ENCODE measurements around the gene LRRC2. TPM values are rescaled to one million over a fixed set of nuclear protein-coding genes. Genes with fewer than 3 reads are reported as not detected.

Gene LRRC2
- total RNA-seq, 2 donors from 2014 or later: under 0.01 to 0.42 TPM

- TF ChIP-seq, protein P1, sequence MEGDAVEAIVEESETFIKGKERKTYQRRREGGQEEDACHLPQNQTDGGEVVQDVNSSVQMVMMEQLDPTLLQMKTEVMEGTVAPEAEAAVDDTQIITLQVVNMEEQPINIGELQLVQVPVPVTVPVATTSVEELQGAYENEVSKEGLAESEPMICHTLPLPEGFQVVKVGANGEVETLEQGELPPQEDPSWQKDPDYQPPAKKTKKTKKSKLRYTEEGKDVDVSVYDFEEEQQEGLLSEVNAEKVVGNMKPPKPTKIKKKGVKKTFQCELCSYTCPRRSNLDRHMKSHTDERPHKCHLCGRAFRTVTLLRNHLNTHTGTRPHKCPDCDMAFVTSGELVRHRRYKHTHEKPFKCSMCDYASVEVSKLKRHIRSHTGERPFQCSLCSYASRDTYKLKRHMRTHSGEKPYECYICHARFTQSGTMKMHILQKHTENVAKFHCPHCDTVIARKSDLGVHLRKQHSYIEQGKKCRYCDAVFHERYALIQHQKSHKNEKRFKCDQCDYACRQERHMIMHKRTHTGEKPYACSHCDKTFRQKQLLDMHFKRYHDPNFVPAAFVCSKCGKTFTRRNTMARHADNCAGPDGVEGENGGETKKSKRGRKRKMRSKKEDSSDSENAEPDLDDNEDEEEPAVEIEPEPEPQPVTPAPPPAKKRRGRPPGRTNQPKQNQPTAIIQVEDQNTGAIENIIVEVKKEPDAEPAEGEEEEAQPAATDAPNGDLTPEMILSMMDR (IDR thresholded peaks at IDR 0.05): no peak
- H3K9me3 ChIP-seq: peaks cover 5% of the 10 kb centered on the region
These were observed 89.0 kb downstream of the LRRC2 start for GRCh38 chr3:46477145-46477544.

GRCh38 chr3:46472736-46473135, 93.4 kb downstream of the LRRC2 start:
- Histone ChIP-seq H3K9me3 (peaks cover 5% of the 10 kb centered on the region), H3K27ac (no peak overlapping the region), H3K27me3 (replicated peaks; ENCODE audit: insufficient read depth) (no peaks in the 10 kb centered on the region), H3K4me1 (ENCODE audit: control insufficient read depth in 1 of 2, low read depth in 2 of 2) (no peaks in the 10 kb centered on the region), H3K4me3 (no peak overlapping the region), H3K36me3 (no peaks in the 10 kb centered on the region)
- DNase-seq (ENCODE audit: low spot score) (no peak), ATAC-seq (ENCODE audit: insufficient number of reproducible peaks, low FRiP score, low read depth) (no peak)
- TF ChIP-seq, protein P1 (IDR thresholded peaks at IDR 0.05): no peak

More at GRCh38 chr3:46477145-46477544, 89.0 kb downstream of the LRRC2 start:
- Histone ChIP-seq H3K4me3 (no peak overlapping the region), H3K36me3 (no peaks in the 10 kb centered on the region), H3K4me1 (ENCODE audit: control insufficient read depth in 1 of 2, low read depth in 2 of 2) (no peaks in the 10 kb centered on the region), H3K27me3 (replicated peaks; ENCODE audit: insufficient read depth) (no peaks in the 10 kb centered on the region), H3K27ac (no peak overlapping the region)
- ATAC-seq (ENCODE audit: insufficient number of reproducible peaks, low FRiP score, low read depth): no peak
- no peak for DNase-seq (ENCODE audit: low spot score)

GRCh38 chr3:46471371-46471914, 94.7 kb downstream of the LRRC2 start:
- DNase-seq (ENCODE audit: low spot score): no peak
- Histone ChIP-seq H3K4me1 (ENCODE audit: control insufficient read depth in 1 of 2, low read depth in 2 of 2) (peaks cover 0 to 3% of the 10 kb centered on the region in 2 donors), H3K27ac (no peak overlapping the region), H3K9me3 (peaks cover 5% of the 10 kb centered on the region), H3K27me3 (replicated peaks; ENCODE audit: insufficient read depth) (no peaks in the 10 kb centered on the region), H3K4me3 (no peak overlapping the region), H3K36me3 (no peaks in the 10 kb centered on the region)
- ATAC-seq (ENCODE audit: insufficient number of reproducible peaks, low FRiP score, low read depth): no peak
- TF ChIP-seq, protein P1 (IDR thresholded peaks at IDR 0.05): no peak

DNA sequence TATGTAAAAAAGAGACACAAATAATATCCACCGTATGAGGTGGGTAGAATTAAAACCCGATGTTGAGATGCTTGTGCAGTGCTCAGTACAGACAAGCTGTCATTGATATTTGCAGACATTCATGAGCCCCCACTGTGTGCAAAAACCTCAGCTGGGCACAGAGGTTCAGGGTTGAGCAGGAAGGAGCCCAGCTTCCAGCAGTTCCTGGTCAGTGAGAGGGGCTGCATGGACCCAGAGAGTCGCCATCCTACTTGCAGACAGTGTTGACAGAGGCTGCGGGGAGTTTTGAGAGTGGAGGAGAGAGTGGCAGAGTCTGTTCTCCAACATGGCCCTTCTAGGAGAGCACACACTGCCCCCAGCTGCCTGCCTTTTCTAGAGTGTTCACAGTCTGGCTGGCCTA, 95.3 kb downstream of the LRRC2 start:
- H3K4me1 ChIP-seq (ENCODE audit: control insufficient read depth in 1 of 2, low read depth in 2 of 2): peaks cover 4 to 10% of the 10 kb centered on the region in 2 donors
- DNase-seq (ENCODE audit: low spot score) (no peak), ATAC-seq (ENCODE audit: insufficient number of reproducible peaks, low FRiP score, low read depth) (no peak)
- TF ChIP-seq, protein P1 (IDR thresholded peaks at IDR 0.05): no peak
- no peak overlapping the region for H3K27ac ChIP-seq
- H3K9me3 ChIP-seq: peaks cover 5% of the 10 kb centered on the region
- H3K27me3 ChIP-seq (replicated peaks; ENCODE audit: insufficient read depth): no peaks in the 10 kb centered on the region
- H3K4me3 ChIP-seq: no peak overlapping the region
- no peaks in the 10 kb centered on the region for H3K36me3 ChIP-seq

DNA sequence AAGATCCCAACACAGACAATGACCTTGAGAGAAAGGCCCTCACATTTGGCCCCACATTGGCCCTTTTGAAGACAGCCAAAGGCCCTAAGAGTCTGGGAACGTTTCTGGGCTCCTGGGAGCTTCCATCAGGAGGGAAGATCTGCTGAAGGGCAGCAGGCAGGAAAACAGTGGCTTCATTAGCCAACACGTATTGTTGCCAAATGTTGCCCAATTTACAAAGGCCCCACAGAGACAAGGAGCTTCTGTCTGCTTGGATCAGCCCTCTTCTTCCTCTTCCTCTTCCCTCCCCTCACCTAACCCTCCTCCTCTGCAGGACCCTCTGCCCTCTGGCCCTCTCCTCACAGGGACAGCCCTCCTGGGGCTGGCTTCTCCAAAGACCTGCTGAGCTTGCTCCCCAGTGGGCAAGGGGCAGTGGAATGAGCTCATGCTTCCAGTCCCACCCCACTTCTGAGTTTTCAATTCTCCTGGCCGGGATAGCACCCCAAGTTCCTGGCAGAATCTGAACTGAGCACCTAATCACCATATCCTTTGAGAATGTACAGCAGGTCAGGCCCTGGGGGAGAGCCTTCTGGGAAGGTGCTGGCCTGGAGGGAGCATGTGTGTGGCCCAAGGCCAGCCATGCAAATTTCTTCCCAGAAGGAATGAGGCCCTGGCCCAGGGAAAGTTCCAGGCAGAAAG, 96.3 kb downstream of the LRRC2 start:
- H3K4me3 ChIP-seq: no peak overlapping the region
- H3K4me1 ChIP-seq (ENCODE audit: control insufficient read depth in 1 of 2, low read depth in 2 of 2): peaks cover 4 to 10% of the 10 kb centered on the region in 2 donors
- TF ChIP-seq, protein P1 (IDR thresholded peaks at IDR 0.05): no peak
- ATAC-seq (ENCODE audit: insufficient number of reproducible peaks, low FRiP score, low read depth) (no peak), DNase-seq (ENCODE audit: low spot score) (no peak)
- no peak overlapping the region for H3K27ac ChIP-seq
- H3K9me3 ChIP-seq: peaks cover 3% of the 10 kb centered on the region
- no peaks in the 10 kb centered on the region for H3K27me3 ChIP-seq (replicated peaks; ENCODE audit: insufficient read depth)
- H3K36me3 ChIP-seq: no peaks in the 10 kb centered on the region
